Parathyroid adenoma (tissue), 2 donors: ENCODE results near the gene RARS1.

Experiments used
- H2AFZ ChIP-seq: fragments of 300-600 bp; sonication (generic); one replicate; pipeline ENCODE4 v1.7.0; 2017; ENCODE audit warnings: antibody characterized with exemption, mild to moderate bottlenecking
- H3K27ac ChIP-seq: fragments of 300-600 bp; sonication (generic); one replicate; pipeline ENCODE4 v1.7.0; 2017
- H3K27me3 ChIP-seq: fragments of 300-600 bp; sonication (generic); one replicate; pipeline ENCODE4 v1.7.0; 2017; ENCODE audit warnings: low read length; ENCODE audit not compliant: control insufficient read depth, insufficient read depth
- H3K36me3 ChIP-seq: fragments of 300-600 bp; sonication (generic); one replicate; pipeline ENCODE4 v1.7.0; 2017; ENCODE audit warnings: low read length; ENCODE audit not compliant: control insufficient read depth, insufficient read depth
- H3K4me1 ChIP-seq: fragments of 300-600 bp; sonication (generic); one replicate; pipeline ENCODE4 v1.7.0; 2017; ENCODE audit warnings: control low read depth
- H3K4me2 ChIP-seq: fragments of 300-600 bp; sonication (generic); one replicate; pipeline ENCODE4 v1.7.0; 2017; ENCODE audit warnings: low read length
- H3K4me3 ChIP-seq: fragments of 300-600 bp; sonication (generic); one replicate; pipeline ENCODE4 v1.7.0; 2017; ENCODE audit warnings: low read depth, low read length
- H3K79me2 ChIP-seq: fragments of 300-600 bp; sonication (generic); one replicate; pipeline ENCODE4 v1.7.0; 2017; ENCODE audit warnings: control low read depth
- H3K9ac ChIP-seq: fragments of 300-600 bp; sonication (generic); one replicate; pipeline ENCODE4 v1.7.0; 2017; ENCODE audit warnings: mild to moderate bottlenecking
- H3K9me3 ChIP-seq: fragments of 300-600 bp; sonication (generic); one replicate; pipeline ENCODE4 v1.7.0; 2017; ENCODE audit warnings: low read length; ENCODE audit not compliant: control insufficient read depth
- CTCF ChIP-seq: fragments of 300-600 bp; sonication (generic); IDR thresholded peaks from one replicate; pipeline ENCODE4 v1.7.0; 2017; ENCODE audit warnings: antibody characterized with exemption, mild to moderate bottlenecking
- donor health status: primary hyperparathyroidism.

RARS1 gene

DNA sequence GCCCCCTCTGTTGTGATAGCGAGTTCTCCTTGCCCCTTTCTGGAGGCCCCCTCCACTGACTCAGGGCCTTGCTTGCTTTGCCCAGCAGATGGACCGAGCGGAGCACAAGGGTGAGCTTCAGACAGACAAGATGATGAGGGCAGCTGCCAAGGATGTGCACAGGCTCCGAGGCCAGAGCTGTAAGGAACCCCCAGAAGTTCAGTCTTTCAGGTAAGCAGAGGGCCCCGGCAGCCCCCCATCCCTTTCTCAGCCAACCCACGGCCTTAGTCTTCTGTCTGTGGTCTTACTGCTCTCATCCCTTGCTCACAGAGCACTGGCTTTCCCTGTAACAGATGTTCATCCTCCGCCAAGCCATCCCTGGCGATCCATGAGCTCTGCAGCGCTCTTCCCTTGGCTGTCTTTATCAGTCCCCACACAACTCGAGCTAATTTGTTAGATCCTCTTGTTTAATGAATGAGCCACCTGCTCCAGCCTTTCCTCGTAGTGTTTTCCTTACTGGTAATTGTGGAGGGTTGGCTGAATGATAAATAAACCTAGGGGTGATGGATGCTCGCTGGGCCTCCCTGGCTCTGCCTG is 18.4 kb upstream of the RARS1 start:
- Histone ChIP-seq H3K4me2 (no peak overlapping the region), H3K36me3 (no peaks in the 10 kb centered on the region), H3K4me1 (no peaks in the 10 kb centered on the region), H3K9ac (no peak overlapping the region), H3K27me3 (no peaks in the 10 kb centered on the region), H3K4me3 (no peak overlapping the region), H3K9me3 (no peaks in the 10 kb centered on the region), H3K27ac (no peak overlapping the region), H2AFZ (no peak overlapping the region), H3K79me2 (no peaks in the 10 kb centered on the region)
- TF ChIP-seq CTCF, result no peak

- no peak overlapping the region for H3K4me3 ChIP-seq
- H3K9me3 ChIP-seq, result no peaks in the 10 kb centered on the region
- H3K9ac ChIP-seq, result no peak overlapping the region
- no peaks in the 10 kb centered on the region for H3K4me1 ChIP-seq
- TF ChIP-seq CTCF, result no peak
- H3K79me2 ChIP-seq, result no peaks in the 10 kb centered on the region
- H2AFZ ChIP-seq, result no peak overlapping the region
- no peaks in the 10 kb centered on the region for H3K27me3 ChIP-seq
- no peak overlapping the region for H3K27ac ChIP-seq
- no peak overlapping the region for H3K4me2 ChIP-seq
- no peaks in the 10 kb centered on the region for H3K36me3 ChIP-seq
Measured at GRCh38 chr5:168468836-168469235, 17.4 kb upstream of the RARS1 start.

GRCh38 chr5:168469816-168470215 is 16.5 kb upstream of the RARS1 start:
- Histone ChIP-seq H3K27ac (no peak overlapping the region), H3K79me2 (no peaks in the 10 kb centered on the region), H3K4me2 (no peak overlapping the region), H3K27me3 (no peaks in the 10 kb centered on the region), H3K9ac (no peak overlapping the region), H3K36me3 (no peaks in the 10 kb centered on the region), H3K4me1 (no peaks in the 10 kb centered on the region), H2AFZ (no peak overlapping the region), H3K9me3 (no peaks in the 10 kb centered on the region), H3K4me3 (no peak overlapping the region)
- no peak for TF ChIP-seq CTCF

DNA sequence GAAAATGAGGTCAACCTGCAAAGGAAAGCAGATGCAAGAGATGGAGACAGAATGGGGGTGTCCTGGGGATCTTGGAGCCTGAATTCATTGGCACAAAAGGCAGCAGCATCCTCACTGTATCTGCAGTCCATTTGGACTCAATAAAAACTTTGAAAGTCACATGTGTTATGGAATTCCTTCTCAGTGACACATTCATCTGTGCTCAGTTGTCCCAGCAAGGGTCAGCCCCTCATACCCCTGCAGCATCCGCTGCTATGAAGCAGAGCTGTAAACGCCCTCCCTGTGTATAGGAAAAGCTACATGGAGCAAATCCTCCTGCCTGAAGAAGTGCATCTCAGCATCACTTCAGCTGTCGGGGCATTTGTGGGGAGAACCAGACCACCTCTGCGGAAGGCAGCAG is 14.5 kb upstream of the RARS1 start:
- H3K36me3 ChIP-seq, result no peaks in the 10 kb centered on the region
- no peak overlapping the region for H3K27ac ChIP-seq
- no peak for TF ChIP-seq CTCF
- no peak overlapping the region for H3K4me2 ChIP-seq
- no peaks in the 10 kb centered on the region for H3K9me3 ChIP-seq
- no peaks in the 10 kb centered on the region for H3K27me3 ChIP-seq
- no peaks in the 10 kb centered on the region for H3K79me2 ChIP-seq
- no peak overlapping the region for H2AFZ ChIP-seq
- no peaks in the 10 kb centered on the region for H3K4me1 ChIP-seq
- H3K9ac ChIP-seq, result no peak overlapping the region
- no peak overlapping the region for H3K4me3 ChIP-seq

- no peak for TF ChIP-seq CTCF
- Histone ChIP-seq H3K4me2 (no peak overlapping the region), H3K9ac (no peak overlapping the region), H3K4me3 (no peak overlapping the region), H3K4me1 (no peaks in the 10 kb centered on the region), H3K27ac (no peak overlapping the region), H3K9me3 (no peaks in the 10 kb centered on the region), H2AFZ (no peak overlapping the region), H3K36me3 (no peaks in the 10 kb centered on the region), H3K27me3 (no peaks in the 10 kb centered on the region), H3K79me2 (no peaks in the 10 kb centered on the region)
Measured at GRCh38 chr5:168472329-168472728, 13.9 kb upstream of the RARS1 start.
